Measurements from ENCODE around the gene NUDT5.
A peak's percentile ranks its signal among the peaks of the same experiment; 100 is the strongest.
"Not testable (repeated sequence)": the region's sequence is repeated elsewhere in the genome, so short reads cannot be mapped to it uniquely, and the experiment has no call there.

Gene NUDT5

GRCh38 chr10:12228851-12229250 is 33.2 kb upstream of the NUDT5 start:
- H3K27me3 ChIP-seq, result no peaks in the 10 kb centered on the region
- H3K27ac ChIP-seq, result no peak overlapping the region
- peaks cover 3 to 57% (median 36%) of the 10 kb centered on the region in 11 experiments; a peak in 19 of 22 replicates for H4K20me1 ChIP-seq
- peaks cover 90 to 100% (median 95%) of the 10 kb centered on the region in 11 experiments for H3K36me3 ChIP-seq
- peaks cover 15 to 36% (median 29%) of the 10 kb centered on the region in 11 experiments; a peak in 21 of 22 replicates for H3K9me3 ChIP-seq (replicated peaks in 1 of 11)
- H3K4me1 ChIP-seq, result no peaks in the 10 kb centered on the region
- H3K9ac ChIP-seq, result no peak overlapping the region
- TF ChIP-seq Cebpa-rat (IDR thresholded peaks at IDR 0.05), result no peak
- H3K4me3 ChIP-seq, result no peak overlapping the region
- H3K4me2 ChIP-seq, result no peak overlapping the region

GRCh38 chr10:12226438-12226837 is 30.7 kb upstream of the NUDT5 start:
- not testable (repeated sequence) for H3K27ac ChIP-seq, H3K4me2 ChIP-seq, H3K27me3 ChIP-seq, H3K4me1 ChIP-seq, H3K9ac ChIP-seq, H3K4me3 ChIP-seq
- Histone ChIP-seq H4K20me1 (peaks cover 3 to 62% (median 41%) of the 10 kb centered on the region in 11 experiments; a peak in 18 of 22 replicates), H3K9me3 (replicated peaks in 1 of 11) (peaks cover 15 to 54% (median 43%) of the 10 kb centered on the region in 11 experiments; a peak in 21 of 22 replicates), H3K36me3 (peaks cover 93 to 100% (median 97%) of the 10 kb centered on the region in 11 experiments)

GRCh38 chr10:12225444-12225843 is 29.8 kb upstream of the NUDT5 start:
- no peak for TF ChIP-seq Cebpa-rat (IDR thresholded peaks at IDR 0.05)
- Histone ChIP-seq H4K20me1 (peaks cover 1 to 65% (median 38%) of the 10 kb centered on the region in 11 experiments; a peak in 18 of 22 replicates), H3K27me3 (no peaks in the 10 kb centered on the region), H3K9me3 (replicated peaks in 1 of 11) (peaks cover 15 to 63% (median 46%) of the 10 kb centered on the region in 11 experiments; a peak in 21 of 22 replicates), H3K4me1 (peaks cover 0 to 9% (median 0%) of the 10 kb centered on the region in 10 experiments; a peak in 6 of 20 replicates), H3K4me2 (no peak overlapping the region), H3K4me3 (no peak overlapping the region), H3K27ac (no peak overlapping the region), H3K9ac (no peak overlapping the region), H3K36me3 (peaks cover 92 to 100% (median 97%) of the 10 kb centered on the region in 11 experiments)

- no peak for TF ChIP-seq Cebpa-rat (IDR thresholded peaks at IDR 0.05)
Measured at GRCh38 chr10:12221323-12222298, 25.9 kb upstream of the NUDT5 start.

GRCh38 chr10:12218991-12219390 is 23.3 kb upstream of the NUDT5 start:
- H3K27me3 ChIP-seq, result no peaks in the 10 kb centered on the region
- no peak overlapping the region for H3K4me3 ChIP-seq
- no peak overlapping the region for H3K27ac ChIP-seq
- H3K9ac ChIP-seq, result no peak overlapping the region
- H3K4me1 ChIP-seq, result peaks cover 18 to 38% (median 22%) of the 10 kb centered on the region in 10 experiments
- no peak overlapping the region for H3K4me2 ChIP-seq
- peaks cover 82 to 99% (median 94%) of the 10 kb centered on the region in 11 experiments for H3K36me3 ChIP-seq
- peaks cover 0 to 36% (median 24%) of the 10 kb centered on the region in 11 experiments; a peak in 18 of 22 replicates for H3K9me3 ChIP-seq (replicated peaks in 1 of 11)
- peaks cover 6 to 98% (median 63%) of the 10 kb centered on the region in 11 experiments; a peak in 20 of 22 replicates for H4K20me1 ChIP-seq
- TF ChIP-seq Cebpa-rat (IDR thresholded peaks at IDR 0.05), result no peak

More at GRCh38 chr10:12221323-12222298, 25.9 kb upstream of the NUDT5 start:
- peaks cover 95 to 100% (median 99%) of the 10 kb centered on the region in 11 experiments for H3K36me3 ChIP-seq
- H3K9ac ChIP-seq, result no peak overlapping the region
- no peaks in the 10 kb centered on the region for H3K27me3 ChIP-seq
- peaks cover 0 to 21% (median 3%) of the 10 kb centered on the region in 10 experiments; a peak in 8 of 20 replicates for H3K4me1 ChIP-seq
- H3K27ac ChIP-seq, result peak overlapping the region in 5 of 11 experiments; percentile 17 to 40 (median 23); a peak in 5 of 22 replicates
- peaks cover 14 to 62% (median 48%) of the 10 kb centered on the region in 11 experiments; a peak in 21 of 22 replicates for H3K9me3 ChIP-seq (replicated peaks in 1 of 11)
- no peak overlapping the region for H3K4me2 ChIP-seq
- H4K20me1 ChIP-seq, result peaks cover 2 to 76% (median 38%) of the 10 kb centered on the region in 11 experiments; a peak in 15 of 22 replicates
- no peak overlapping the region for H3K4me3 ChIP-seq

- Histone ChIP-seq H3K4me2 (peak overlapping the region; percentile 12 to 64 (median 47); a peak in 19 of 22 replicates), H3K27me3 (no peaks in the 10 kb centered on the region), H3K27ac (peak overlapping the region in 6 of 11 experiments; percentile 1 to 45 (median 22); a peak in 8 of 22 replicates), H3K9ac (peak overlapping the region in 2 of 11 experiments; percentile 6 to 54; a peak in 1 of 22 replicates), H3K4me1 (peaks cover 18 to 24% (median 20%) of the 10 kb centered on the region in 10 experiments), H3K4me3 (no peak overlapping the region), H3K9me3 (replicated peaks in 1 of 11) (peaks cover 0 to 3% (median under 1%) of the 10 kb centered on the region in 11 experiments; a peak in 4 of 22 replicates), H4K20me1 (peaks cover under 1 to 99% (median 68%) of the 10 kb centered on the region in 11 experiments; a peak in 21 of 22 replicates), H3K36me3 (peaks cover 79 to 99% (median 93%) of the 10 kb centered on the region in 11 experiments)
- TF ChIP-seq Cebpa-rat (IDR thresholded peaks at IDR 0.05), result no peak
Measured at GRCh38 chr10:12214763-12215218, 19.1 kb upstream of the NUDT5 start.

- peak overlapping the region in 3 of 11 experiments; percentile 2 to 54 (median 6); a peak in 1 of 22 replicates for H3K9ac ChIP-seq
- H3K36me3 ChIP-seq, result peaks cover 79 to 99% (median 93%) of the 10 kb centered on the region in 11 experiments
- H3K4me3 ChIP-seq, result no peak overlapping the region
- H3K4me1 ChIP-seq, result peaks cover 16 to 23% (median 18%) of the 10 kb centered on the region in 10 experiments
- no peaks in the 10 kb centered on the region for H3K9me3 ChIP-seq (replicated peaks in 1 of 11)
- H3K4me2 ChIP-seq, result peak overlapping the region in 9 of 11 experiments; percentile 12 to 64 (median 35); a peak in 9 of 22 replicates
- peak overlapping the region in 4 of 11 experiments; percentile 20 to 45 (median 33); a peak in 4 of 22 replicates for H3K27ac ChIP-seq
- H3K27me3 ChIP-seq, result no peaks in the 10 kb centered on the region
- no peak for TF ChIP-seq Cebpa-rat (IDR thresholded peaks at IDR 0.05)
- peaks cover 7 to 99% (median 72%) of the 10 kb centered on the region in 11 experiments; a peak in 21 of 22 replicates for H4K20me1 ChIP-seq
Measured at GRCh38 chr10:12214093-12214492, 18.4 kb upstream of the NUDT5 start.

GRCh38 chr10:12213621-12214020 is 17.9 kb upstream of the NUDT5 start:
- peaks cover 16 to 23% (median 18%) of the 10 kb centered on the region in 10 experiments for H3K4me1 ChIP-seq
- H3K36me3 ChIP-seq, result peaks cover 79 to 99% (median 93%) of the 10 kb centered on the region in 11 experiments
- H3K9ac ChIP-seq, result no peak overlapping the region
- H3K4me2 ChIP-seq, result no peak overlapping the region; a peak in 1 of 22 replicates
- no peak overlapping the region for H3K27ac ChIP-seq
- H3K9me3 ChIP-seq (replicated peaks in 1 of 11), result no peaks in the 10 kb centered on the region
- no peak overlapping the region for H3K4me3 ChIP-seq
- no peaks in the 10 kb centered on the region for H3K27me3 ChIP-seq
- H4K20me1 ChIP-seq, result peaks cover 12 to 99% (median 73%) of the 10 kb centered on the region in 11 experiments; a peak in 21 of 22 replicates
- no peak for TF ChIP-seq Cebpa-rat (IDR thresholded peaks at IDR 0.05)

All from BLaER1 treated with 17β-estradiol and CSF1 and Interleukin-3, amounts not matched to agents 10 nM and 100 nM (cell line).